ENCODE measurements around the gene KLHL18.
"Not testable (repeated sequence)": the region's sequence is repeated elsewhere in the genome, so short reads cannot be mapped to it uniquely, and the experiment has no call there.

Gene KLHL18

DNA sequence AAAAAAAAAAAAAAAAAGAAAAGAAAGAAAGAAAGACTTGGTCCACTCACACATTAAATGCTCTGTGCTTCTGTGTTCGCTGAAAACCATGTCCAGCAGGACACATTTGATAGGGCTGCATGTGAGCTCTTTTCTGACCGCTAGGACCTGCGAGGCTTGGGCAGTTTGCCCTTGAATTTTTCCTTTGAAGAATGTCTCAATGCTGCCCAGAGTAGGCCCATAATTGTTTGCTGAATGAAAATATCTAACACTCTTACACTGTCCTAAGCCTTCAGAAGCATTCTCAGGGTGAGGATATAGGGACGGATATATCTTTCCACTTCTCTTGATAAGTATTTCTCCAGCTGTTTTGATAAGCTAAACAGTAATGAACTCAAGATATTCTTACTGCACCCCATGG lies 6.2 kb upstream of the KLHL18 start:
- no peak for DNase-seq

GRCh38 chr3:47280519-47280918 lies 2.2 kb upstream of the KLHL18 start:
- DNase-seq: no peak

DNA sequence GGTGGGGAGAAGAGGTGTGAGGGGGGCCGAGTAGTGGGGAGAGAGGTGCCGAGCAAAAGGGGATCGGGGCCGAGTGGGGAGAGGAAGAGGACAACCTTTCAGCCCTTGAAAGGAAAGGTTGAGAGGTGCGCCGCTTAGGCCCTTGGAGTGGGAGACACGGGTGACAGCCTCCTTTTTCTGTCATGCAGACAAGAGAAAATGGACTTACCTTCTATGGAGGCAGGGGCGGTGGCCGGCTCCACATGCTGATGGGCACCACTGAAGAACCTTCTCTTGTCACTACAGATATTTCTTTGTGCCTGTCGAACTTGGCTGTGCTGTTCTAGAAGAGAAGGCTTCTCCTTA lies 421 bp downstream of the KLHL18 start:
- no peak for DNase-seq

DNA sequence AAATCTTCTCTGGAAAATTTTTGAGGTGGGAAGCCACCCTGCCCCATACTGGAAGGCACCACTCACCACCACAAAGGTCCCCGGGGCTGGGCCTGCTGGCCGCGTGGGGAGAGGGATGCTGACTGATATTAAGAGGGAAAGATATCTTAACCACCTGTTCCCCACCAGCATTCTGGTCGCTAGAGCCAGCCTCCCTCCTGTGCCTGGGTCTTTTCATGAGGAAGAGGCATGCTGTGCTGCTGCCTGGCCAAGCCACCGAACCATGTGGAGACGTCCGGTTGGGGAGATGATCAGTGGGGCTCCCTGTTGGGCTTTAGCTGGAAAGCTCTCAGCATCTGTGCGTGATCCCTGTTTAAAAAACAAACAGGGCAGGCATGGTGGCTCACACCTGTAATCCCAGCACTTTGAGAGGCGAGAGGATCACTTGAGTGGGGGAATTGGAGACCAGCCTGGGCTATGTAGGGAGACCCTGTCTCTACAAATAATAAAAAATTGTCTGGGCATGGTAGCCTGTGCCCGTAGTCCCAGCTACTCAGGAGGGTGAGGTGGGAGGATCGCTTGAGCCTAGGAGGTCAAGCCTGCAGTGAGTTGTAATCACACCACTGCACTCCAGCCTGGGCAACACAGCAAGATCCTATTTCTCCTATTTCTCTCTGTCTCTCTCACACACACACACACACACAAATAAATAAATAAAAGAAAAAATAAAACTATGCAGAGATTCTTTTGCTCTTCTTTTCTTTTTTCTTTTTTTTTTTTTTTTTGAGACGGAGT lies 1.0 kb downstream of the KLHL18 start:
- DNase-seq: no peak

DNA sequence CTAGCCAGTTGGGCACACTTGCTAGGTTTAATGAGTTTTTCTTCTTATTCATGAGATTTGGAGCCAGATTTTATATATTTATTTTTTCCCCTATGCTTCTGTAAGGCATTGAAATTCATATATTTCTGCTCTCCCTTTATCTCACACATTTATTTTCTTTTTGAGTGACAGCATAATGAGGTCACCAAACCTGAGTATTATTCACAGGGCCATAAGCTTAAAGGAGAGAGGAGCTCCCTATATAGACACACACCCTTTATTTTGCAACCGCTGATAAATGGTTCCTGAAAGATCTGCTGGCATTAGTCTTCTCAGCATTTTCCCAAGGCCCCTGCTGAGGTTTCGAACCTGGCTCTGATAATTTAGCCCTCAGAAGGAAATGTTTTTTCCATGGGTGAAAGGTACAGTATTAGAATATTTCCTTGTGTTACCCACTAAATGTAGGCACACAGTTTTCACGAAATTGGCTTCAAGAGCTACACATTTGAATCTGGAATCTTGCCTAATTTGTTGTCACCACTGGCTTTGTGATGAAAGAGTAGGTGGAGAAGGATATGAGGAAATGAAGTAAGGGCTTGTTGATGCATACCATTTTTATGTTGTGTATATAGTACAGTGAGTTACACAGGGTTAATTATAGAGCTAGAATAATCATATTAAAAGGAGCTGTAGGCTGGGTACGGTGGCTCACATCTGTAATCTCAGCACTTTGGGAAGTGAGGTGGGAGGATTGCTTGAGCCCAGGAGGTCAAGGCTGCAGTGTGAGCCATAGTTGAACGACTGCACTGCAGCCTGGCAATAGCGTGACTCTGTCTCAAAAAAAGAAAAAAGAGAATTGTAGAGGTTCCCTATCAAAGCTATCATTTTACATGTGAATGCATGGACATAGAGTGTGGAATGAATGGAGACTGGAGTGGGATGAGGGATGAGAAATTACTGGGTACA lies 6.5 kb downstream of the KLHL18 start:
- no peak for DNase-seq

GRCh38 chr3:47291158-47291753 lies 8.5 kb downstream of the KLHL18 start:
- no peak for DNase-seq

- not testable (repeated sequence) for DNase-seq
Measured at GRCh38 chr3:47291754-47292420, 9.1 kb downstream of the KLHL18 start.

DNA sequence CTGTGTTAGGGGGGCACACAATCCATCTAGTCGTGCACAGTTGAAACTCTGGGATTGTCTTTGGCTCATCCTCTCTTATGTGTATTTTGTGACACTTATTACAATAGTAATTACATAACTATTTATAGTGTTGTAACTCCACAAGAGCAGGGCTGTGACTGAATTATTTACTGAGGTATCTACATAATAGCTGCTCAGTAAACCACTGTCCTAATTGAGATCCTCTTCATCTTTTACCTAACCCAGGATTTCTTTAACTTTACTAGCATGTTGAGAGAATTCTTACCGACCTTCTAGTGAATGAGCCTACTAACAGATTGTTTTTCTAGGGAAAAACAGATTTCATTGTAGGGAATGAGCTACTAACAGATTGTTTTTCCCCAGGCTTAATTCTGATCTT lies 11.1 kb downstream of the KLHL18 start:
- no peak for DNase-seq

DNA sequence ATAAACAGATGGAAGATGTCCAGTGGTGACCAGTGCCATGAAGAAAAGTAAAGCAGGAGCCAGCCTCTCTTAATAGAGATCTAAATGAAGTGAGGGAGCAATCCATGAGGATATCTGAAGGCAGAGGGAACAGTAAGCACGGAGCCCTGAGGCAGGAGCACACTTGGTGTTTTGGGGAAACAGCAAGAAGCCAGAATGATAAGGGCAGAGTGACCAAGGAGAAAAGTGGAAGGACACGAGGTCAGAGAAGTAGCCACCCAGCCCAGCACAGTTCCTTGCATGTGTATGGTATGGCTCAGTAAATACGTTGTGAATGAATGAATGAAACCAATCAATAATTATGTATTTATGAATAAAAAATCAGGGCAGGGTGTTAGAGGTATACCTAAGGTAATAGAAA lies 11.6 kb downstream of the KLHL18 start:
- no peak for DNase-seq

DNA sequence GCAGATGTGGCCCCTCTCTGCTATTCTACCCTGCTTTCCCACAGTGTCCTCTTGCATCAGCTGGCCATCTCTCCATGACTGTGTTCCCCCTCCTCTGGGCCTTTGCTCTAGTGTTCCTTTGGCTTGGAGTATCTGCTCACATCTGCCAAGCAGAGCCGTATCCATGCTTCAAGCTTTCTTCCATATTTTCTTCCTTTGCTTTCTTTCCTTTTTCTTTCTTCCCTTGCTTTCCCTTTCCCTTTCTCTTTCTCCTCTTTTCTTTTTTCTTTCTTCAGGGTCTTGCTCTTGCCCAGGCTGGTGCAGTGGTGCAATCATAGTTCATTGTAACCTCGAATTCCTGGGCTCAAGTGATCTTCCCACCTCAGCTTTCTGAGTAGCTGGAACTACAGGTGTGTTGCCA lies 12.6 kb downstream of the KLHL18 start:
- DNase-seq: no peak

GRCh38 chr3:47295976-47296375 lies 13.2 kb downstream of the KLHL18 start:
- DNase-seq: no peak

GRCh38 chr3:47296562-47297302 lies 14.0 kb downstream of the KLHL18 start:
- no peak for DNase-seq

DNA sequence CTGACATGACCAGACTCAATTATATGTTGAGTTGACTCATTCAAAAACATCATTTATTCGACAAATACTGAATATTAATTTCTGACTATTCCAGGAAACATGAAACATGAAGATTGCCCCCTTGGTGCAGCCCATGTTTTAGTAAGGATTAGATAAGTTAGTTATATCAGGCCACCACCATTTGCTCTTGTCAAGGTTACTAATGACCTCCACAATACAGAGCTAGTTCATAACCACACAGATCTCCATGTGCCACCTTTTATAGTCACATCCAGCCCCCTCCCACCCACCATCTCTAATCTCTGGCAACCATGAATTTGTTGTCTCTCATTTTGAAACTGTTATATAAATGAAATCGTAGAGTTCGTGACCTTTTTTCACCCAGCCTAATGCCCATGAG lies 15.7 kb downstream of the KLHL18 start:
- DNase-seq: no peak

- DNase-seq: no peak
Measured at GRCh38 chr3:47299381-47300318, 16.9 kb downstream of the KLHL18 start.

DNA sequence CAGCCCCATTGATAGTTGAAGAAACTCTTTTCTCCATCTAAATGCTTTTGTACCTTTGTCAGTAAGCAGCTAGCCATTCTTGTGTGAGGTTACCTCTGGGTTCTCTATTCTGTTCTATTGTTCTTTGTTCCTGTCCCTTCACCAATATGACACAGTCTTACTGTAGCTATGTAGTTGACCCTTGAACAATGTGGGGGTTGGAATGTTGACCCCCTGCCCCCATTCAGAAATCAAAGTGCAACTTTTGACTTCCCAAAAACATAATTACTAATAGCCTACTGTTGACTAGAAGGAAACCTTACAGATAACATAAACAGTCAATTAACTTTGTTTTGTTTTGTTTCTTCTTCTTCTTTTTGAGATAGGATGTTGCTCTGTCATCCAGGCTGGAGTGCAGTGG lies 18.7 kb downstream of the KLHL18 start:
- DNase-seq: no peak

DNA sequence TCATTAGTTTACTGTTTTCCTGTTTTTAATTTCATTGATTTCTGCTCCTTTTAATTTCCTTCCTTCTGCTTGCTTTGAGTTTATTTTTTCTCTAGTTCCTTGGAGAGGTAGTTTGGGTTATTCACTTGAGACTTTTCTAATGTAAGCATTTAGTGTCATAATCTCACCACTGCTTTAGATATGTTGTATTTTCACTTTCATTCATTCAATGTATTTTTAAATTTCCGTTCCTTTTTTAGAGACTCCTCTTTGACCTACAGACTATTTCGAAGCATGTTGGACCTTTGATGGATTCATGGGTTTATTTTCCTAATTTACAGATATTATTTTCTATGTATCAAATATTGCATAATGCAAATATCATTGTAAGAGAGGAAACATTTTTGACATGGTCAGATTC lies 23.3 kb downstream of the KLHL18 start:
- no peak for DNase-seq

- not testable (repeated sequence) for DNase-seq
Measured at GRCh38 chr3:47309231-47309630, 26.5 kb downstream of the KLHL18 start.

DNA sequence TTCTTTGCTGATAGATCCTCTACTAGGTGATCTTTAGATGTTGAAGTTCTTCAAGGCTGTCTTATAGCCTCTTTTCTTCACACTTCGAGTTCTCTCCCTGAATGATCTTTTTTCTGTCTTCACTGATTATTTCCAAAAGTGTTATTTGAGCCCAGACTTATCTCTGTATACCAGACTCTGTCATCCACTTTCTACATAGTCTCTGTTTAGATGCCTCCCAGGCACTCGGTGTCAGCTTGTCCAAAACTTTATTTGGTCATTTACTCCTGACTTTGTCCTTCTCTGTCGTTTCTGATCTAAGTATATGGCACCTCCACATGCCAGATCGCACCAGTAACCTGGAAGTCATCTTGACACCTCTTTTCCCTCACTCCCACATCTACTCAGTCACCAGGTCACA lies 27.6 kb downstream of the KLHL18 start:
- no peak for DNase-seq

- DNase-seq: no peak
Measured at GRCh38 chr3:47313341-47314055, 30.8 kb downstream of the KLHL18 start.

DNA sequence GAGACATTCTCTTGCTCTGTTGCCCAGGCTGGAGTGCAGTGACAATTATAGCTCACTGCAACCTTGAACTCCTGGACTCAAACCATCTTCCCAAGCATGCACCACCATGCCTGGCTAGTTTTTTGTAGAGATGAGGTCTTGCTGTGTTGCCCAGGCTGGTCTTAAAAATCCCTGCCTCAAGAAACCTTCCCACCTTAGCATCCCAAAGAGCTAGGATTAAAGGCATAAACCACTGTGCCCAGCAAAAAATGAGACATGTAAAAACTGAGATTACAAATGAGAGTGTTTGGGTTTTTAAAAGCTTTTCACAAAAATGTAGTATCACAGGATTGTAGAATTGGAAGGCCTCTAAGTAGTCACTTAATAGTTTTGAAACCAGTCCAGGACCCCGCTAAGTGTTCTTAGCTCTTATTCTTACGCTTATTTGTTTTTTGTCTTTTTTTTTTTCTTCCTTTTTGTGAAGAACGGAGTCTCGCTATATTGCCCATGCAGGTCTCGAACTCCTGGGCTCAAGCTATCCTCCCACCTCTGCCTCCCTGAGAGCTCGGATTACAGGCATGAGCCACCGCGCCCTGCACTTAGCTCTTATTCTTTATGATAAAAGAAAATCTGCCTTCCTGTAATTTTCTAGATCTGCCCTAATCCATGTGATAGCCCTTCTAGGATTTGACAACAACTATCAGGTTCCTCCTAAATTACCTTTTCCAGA lies 31.5 kb downstream of the KLHL18 start:
- no peak for DNase-seq
